GM18499 (cell line): ENCODE data around the gene MRPS12.
"Not testable (repeated sequence)": the region's sequence is repeated elsewhere in the genome, so short reads cannot be mapped to it uniquely, and the experiment has no call there.

ENCODE experiments used
- ATAC-seq: cut with Tn5 transposase; IDR thresholded peaks from one replicate; pipeline ENCODE4 v1.9.1; 2021; ENCODE audit warnings: moderate number of reproducible peaks; ENCODE audit not compliant: insufficient read depth, unreplicated experiment

MRPS12 gene

DNA sequence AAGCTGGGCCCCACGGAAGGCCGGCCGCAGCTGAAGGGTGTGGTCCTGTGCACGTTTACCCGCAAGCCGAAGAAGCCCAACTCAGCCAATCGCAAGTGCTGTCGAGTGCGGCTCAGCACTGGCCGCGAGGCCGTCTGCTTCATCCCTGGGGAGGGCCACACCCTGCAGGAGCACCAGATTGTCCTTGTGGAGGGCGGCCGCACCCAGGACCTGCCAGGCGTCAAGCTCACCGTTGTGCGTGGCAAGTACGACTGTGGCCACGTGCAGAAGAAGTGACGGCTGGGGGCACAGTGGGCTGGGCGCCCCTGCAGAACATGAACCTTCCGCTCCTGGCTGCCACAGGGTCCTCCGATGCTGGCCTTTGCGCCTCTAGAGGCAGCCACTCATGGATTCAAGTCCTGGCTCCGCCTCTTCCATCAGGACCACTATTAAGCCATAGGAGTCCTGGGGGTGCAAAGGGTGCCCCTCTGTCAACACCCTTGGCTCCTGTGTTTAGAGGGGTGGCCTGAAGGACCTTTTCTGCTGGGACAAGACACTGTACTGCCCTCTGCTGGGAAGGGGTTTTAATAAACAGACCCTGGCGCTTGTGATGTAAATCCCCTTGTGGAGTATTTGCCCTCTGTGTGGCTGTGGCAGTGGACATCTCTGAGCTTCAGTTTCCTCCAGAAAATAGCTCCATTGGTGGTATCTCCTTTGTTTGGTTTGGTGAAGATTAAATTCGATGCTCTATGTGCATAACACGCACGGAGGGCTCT lies 1.9 kb downstream of the MRPS12 start:
- ATAC-seq: no peak

DNA sequence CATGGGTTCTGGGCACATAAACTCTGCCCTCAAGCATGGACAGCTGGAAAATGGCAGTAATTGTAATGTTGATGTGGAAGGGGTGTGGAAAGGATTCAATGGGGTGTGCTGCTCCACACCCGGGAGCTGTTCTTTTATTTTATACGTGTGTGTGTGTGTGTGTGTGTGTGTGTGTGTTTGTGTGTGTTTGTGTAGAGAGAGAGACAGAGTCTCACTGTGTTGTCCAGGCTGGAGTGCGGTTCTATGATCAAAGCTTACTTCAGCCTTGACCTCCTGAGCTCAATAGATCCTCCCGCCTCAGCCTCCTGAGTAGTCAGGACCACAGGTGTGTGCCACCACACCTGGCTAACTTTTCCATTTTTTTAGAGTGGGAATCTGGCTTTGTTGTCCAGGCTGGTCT lies 2.8 kb downstream of the MRPS12 start:
- no peak for ATAC-seq

DNA sequence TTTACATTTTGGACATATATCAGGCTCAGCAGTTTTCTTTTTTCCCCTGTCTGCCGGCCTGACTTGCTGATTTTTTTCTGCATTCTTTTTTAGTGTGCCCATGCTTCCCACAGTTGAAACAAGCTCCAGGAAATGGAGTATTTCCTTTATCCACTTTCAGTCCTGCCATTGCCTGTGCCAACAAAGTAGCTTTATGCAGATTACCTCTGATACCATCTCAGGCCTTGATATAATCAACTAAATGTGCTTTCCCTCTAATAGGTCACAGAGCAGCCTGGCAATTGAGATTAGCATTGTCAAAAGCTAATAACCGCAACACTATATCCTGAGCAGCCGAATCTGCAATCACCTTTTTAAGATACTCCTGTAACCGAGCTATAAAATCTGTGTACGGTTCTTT lies 9.2 kb downstream of the MRPS12 start:
- no peak for ATAC-seq

DNA sequence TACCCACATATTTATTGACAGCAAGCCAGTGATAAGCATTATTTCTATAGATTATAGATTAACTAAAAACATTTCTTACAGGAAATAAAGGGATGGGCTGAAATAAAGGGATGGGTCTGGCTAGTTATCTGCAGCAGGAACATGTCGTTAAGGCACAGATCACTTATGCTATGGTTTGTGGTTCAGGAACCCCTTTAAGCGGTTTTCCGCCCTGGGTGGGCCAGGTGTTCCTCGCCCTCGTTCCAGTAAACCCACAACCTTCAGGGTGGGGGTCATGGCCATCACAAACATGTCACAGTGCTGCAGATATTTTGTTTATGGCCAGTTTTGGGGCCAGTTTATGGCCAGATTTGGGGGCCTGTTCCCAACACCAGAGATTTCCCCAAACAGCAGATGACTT lies 10.7 kb downstream of the MRPS12 start:
- not testable (repeated sequence) for ATAC-seq

DNA sequence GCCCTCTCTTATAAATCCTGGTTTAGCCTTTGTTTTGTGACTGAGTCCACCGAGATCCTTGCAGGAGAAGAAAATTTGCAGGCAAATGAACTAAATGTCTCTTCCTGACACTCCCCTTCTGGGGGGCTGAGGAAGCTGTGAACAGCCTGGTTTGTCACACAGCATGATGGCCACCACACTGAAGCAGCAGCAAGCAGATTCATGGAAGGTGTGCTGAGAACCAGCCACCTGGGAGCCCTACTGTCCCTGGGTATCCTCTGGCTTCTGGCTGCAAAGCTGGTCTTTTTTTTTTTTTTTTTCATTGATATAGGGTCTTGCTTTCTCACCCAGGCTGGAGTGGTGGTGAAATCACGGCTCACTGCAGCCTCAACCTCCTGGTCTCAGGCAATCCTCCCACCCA lies 11.2 kb downstream of the MRPS12 start:
- no peak for ATAC-seq

DNA sequence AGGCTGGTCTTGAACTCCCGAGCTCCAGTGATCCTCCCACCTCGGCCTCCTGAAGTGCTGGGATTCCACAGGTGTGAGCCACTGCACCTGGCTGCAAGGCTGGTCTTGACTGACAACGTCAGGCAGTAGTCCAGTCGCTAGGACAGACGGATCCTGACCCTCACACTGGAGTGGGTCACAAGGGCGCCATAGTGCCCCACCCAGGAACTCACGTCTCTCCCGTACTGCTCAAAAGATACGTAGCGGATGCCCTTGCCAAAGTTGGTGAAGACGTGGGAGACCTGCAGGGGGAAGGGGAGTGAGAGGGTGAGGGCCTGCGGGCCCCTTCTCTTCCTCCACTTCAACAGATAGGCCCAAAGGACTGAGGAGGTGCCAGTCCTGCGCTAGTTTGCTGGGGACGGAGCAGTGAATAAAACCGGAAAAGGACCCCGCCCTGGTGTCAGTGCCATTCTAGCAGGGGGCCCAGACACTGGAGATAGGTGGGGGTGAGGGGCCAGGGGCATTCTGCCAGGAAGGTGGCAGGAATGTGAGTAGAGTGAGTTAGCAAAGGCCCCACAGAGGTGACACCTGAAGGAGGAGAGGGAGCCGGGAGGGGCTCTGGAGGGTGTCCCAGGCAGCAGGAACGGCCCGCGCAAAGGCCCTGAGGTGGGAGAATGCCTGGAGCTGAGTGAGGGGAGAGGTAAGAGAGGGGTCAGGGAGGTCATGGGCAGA lies 11.9 kb downstream of the MRPS12 start:
- no peak for ATAC-seq

DNA sequence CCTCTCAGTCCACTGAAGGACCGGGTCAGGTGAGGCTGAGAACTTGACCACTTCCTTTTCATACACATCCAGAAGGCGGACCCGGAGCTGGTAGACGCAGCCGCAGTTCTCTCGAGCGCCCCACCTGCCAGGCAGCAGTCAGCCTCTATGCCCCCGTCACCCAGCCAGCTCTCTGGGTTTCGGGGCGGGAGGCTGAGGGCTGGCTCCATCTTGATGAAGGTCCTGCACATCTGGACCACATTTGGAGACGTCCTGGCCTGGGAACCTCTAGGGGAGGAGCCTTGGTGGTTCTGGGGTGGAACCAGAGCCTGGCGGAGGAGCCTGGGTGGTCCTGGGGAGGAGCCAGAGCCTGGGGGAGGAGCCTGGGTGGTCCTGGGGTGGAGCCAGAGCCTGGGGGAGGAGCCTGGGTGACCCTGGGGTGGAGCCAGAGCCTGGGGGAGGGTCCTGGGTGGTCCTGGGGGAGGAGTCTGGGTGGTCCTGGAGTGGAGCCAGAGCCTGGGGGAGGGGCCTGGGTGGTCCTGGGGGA lies 14.3 kb downstream of the MRPS12 start:
- no peak for ATAC-seq

DNA sequence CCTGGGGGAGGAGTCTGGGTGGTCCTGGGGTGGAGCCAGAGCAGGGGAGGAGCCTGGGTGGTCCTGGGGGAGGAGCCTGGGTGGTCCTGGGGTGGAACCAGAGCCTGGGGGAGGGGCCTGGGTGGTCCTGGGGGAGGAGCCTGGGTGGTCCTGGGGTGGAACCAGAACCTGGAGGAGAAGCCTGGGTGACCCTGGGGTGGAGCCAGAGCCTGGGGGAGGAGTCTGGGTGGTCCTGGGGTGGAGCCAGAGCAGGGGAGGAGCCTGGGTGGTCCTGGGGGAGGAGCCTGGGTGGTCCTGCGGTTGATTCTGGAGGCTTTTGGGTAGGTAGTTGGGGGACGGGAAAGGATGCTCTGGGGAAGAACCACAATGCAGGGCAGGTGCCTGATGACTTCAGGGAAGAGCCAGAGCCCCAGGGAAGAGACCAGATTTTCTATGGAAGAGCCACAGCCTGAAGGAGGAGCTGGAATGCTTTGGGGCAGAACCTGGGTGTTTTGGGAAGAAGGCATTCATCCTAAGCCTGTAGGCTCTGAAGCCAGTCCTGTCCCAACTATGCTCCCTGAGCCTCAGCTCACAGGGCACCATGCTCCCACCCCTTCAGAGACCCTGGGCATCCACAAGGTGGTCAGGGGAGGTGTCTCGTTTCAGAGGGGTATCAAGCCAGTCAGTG lies 15.0 kb downstream of the MRPS12 start:
- ATAC-seq: no peak

DNA sequence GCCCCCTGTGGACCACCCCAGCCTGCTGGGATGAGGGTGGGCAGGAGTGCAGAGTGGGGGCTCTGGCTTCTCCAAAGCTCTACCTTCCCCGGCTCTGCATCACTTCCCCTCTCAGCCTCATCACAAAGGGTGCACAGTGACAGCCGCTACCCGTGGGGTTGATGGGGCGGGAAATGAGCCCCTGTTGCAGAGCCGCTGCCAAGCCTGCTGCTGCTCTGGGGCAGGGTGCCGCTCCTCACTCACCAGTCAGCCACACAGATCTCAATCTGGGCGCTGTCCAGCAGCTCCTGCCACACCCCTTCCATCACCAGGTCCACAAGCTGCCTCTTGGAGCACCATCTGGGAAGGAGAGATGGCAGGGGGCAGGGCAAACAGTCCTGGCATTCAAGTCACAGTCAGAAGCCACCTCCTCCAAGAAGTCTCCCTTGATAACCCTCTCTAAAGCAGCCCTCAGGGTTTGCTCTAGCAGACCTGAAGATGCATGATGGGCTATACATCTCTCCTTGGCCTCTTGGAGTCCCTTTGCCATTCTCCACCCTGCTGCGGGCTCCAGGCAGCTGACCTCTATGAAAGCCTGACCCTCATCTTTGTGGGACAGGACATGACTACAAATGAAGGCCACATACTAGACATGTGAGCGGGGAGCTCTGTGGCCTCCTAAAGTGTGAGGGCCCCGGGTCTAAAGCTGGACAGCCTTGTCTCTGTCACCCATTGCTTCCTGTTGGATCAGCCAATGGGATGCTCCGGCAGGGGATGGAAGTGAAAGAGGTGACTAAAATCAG lies 15.7 kb downstream of the MRPS12 start:
- ATAC-seq: no peak

DNA sequence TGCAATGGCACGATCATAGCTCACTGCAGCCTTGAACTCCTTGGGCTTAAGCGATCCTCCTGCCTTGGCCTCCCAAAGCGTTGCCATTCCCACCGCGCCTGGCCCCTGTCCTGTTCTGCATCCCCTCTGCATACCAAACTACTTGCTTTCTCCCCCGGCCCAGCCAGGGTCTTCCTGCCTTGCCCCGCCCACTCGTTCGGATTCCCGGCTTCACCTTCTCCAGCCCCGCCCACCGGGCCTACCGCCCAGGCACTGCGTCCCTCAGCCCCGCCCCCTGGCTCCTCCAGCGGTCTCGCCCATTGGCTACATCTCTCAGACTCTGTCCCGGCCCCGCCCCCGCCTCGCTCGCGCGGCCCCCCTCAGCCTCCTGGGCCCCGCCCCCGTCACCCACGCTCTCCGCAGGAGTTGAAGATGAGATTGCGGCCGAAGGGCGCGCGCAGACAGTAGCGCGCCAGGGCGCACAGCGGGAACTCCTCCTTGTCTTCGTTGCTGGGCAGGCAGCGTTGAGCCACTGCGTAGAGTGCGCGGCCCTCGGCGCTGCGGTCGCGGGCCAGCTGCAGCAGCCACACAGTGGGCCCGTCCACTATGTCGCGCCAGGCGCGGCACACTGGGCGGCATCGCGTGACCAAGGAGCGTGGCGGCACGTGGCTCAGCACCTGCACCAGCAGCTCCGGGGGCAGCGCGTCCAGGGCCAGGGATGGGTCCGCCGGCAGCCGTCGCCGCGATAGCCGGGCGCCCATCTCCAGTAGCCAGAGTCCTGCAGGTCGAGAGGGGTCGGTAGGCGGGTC lies 19.0 kb downstream of the MRPS12 start:
- no peak for ATAC-seq

DNA sequence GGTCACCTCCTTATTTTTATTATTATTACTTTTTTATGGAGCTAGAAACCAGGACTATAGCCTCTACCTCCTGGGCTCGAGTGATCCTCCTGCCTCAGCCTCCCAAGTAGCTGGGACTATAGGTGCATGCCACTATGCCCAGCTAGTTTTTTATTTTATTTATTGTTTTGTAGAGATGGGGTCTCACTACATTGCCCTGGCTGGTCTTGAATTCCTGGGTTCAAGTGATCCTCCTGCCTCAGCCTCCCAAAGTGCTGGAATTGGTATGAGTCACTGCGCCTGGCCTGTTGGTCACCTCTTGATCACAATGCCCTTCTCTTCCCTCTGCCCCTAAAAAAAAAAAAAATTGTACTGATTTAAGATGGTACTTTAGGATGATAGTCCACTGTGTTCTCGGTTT lies 20.4 kb downstream of the MRPS12 start:
- no peak for ATAC-seq

DNA sequence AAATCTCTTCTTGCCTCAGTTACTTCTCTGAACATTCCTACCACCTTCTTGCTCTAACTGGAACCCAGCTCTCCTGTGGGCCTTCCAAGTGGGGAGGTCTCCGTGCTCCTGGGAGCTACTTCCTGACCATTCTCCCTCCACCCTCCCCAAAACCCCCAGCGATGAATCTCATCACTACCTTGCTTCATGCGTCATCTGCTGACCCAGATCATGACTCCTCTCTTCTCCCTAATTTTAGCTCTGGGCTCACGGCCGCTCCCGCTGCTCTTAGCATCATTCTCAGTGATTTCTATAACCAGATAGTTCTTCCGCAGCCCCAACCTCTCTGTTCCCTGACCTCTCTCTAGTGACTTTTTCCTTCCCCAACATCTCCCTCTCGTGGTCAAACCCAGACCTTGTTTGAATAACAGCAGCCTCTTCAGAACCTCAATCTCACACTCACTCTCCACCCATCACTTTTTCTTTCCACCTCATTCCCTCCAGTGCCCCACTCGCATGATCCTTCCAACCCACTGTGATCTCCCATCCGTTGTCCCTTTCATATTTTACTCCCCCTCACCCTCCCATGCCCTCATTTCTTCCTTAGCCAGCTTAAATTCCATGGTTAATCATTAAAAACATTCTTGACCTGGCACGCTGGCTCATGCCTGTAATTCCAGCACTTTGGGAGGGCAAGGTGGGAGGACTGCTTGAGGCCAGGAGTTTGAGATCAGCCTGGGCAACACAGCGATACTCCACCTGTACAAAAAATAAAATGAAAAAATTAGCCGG lies 21.8 kb downstream of the MRPS12 start:
- ATAC-seq: no peak

DNA sequence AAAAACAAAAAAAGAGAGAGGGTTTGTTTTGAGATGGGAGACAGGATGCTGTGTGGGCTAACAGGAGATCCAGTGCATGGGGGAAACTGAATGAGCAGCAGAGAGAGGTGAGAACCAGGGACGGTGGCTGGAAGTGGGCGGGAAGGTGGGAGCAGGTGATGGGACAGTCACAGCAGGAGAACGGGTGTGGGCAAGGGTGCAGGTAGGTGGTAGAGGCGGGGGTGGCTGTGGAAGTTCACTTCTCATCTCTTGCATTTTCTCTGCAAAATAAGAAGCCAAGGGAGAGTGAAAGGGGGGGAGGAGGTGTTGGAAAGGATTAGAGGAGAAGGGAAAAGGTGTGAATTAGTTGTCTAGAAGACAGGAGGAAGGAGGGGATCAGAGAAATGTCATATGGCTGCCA lies 22.9 kb downstream of the MRPS12 start:
- no peak for ATAC-seq

DNA sequence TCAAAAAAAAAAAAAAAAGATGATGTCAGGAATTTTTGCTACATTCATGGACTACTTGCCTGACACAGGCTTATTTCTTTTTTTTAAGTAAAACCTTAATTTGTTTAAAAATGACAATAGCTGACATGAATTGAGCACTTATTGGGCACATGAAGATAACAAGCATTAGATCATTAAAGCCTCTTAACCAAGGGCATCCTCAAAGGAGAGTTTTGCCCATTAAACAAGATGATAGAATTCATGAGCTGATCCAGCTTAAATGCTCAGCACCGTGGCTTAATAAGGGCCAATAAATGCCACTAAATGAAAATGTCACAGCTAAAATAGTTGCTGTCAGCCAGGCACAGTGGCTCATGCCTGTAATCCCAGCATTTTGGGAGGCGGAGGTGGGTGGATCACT lies 25.5 kb downstream of the MRPS12 start:
- ATAC-seq: no peak

DNA sequence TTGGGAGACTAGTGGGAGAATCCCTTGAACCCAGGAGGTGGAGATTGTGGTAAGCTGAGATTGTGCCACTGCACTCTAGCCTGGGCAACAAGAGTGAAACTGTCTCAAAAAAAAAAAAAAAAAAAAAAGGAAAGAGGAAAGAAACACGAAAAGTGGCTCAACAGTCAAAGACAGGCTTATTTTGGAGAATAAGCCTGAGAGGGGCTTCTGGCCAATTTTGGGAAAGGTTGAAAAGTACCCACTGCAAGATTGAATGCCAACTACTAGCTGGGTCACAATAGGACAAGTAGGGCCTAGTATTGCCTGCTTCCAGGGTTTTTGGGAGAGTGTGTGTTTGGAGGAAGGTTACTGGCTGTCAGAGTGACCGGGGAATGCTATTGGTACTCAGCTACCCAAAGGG lies 27.6 kb downstream of the MRPS12 start:
- ATAC-seq: no peak

DNA sequence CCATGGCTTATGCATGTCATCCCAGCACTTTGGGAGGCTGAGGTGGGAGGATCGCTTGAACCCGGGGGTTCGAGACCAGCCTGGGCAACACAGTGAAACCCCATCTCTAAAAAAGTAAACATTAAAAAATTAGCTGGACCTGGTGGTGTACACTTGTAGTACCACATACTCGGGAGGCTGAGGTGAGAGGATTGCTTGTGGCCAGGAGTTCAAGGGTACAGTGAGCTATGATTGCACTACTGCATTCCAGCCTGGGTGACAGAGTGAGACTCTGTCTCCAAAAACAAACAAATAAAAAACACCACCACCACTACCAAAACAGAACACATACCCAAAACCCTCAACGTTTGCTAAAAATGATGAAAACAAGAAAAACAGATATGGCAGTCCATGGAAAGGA lies 28.9 kb downstream of the MRPS12 start:
- ATAC-seq: no peak

DNA sequence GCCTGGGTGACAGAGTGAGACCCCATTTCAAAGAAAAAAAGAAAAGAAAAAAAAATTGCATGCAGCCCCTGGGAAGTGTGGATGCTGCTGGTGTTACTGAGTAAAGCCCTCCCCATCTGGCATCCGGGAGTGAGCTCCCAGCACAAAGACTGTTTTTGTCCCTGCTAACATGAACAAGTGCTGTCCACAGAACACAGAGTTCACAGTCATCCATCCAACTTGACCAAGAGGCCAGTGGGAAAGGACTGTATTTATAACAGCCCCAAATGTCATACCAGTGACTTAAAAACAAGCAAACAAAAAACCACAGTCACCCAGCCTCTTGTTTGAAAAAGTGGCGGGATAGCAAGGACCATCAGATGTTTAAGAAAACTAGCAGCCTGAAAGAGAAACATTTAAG lies 34.0 kb downstream of the MRPS12 start:
- ATAC-seq: no peak

DNA sequence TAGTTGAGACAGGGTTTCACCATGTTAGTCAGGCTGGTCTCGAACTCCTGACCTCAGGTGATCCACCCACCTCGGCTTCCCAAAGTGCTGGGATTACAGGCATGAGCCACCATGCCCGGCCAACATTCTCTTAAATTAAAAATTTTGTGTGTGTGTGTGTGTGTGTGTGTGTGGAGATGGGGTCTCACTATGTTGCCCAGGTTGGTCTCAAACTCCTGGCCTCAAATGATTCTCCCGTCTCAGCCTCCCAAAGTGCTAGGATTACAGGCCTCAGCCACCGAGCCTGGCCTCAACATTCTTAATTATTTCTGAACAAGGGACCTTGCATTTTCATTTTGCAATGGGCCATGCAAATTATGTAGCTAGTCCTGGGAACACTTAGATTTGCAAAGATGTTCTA lies 35.4 kb downstream of the MRPS12 start:
- not testable (repeated sequence) for ATAC-seq
